ENCODE measurements around the gene NMT1.
"Not testable (repeated sequence)": the region's sequence is repeated elsewhere in the genome, so short reads cannot be mapped to it uniquely, and the experiment has no call there.

DNA sequence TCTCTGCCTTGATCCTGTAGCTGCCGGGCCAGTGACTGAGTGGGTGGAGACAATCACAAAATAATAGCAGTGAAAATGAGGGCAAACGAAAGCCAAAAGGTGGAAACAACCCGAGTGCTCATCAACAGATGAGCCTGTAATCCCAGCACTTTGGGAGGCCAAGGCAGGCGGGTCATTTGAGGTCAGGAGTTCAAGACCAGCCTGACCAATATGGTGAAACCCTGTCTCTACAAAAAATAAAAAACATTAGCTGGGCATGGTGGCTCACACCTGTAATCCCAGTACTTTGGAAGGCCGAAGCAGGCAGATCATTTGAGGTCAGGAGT, 63.6 kb downstream of the NMT1 start:
- not testable (repeated sequence) for TF ChIP-seq TAF1 (IDR thresholded peaks at IDR 0.05; ENCODE audit: borderline replicate concordance, low read depth, low read length); POLR2AphosphoS5 (IDR thresholded peaks at IDR 0.05; ENCODE audit: low read depth, low read length)
